ENCODE results near the gene MRI1. TPM values are rescaled to one million over a fixed set of nuclear protein-coding genes. Genes with fewer than 3 reads are reported as not detected.

MRI1 gene
- total RNA-seq: 100 to 1,000 TPM in 1 of 4 donors, 10 to 100 TPM in 3; 51.5 to 122 (median 69.6) TPM

GRCh38 chr19:13764101-13764807 lies at the start of gene MRI1:
Gene MRI1 (plus strand): TSS chr19:13764522. CDS start chr19:13764589, 67 bp downstream.
- no peaks in the 10 kb centered on the region for H3K9me3 ChIP-seq
- H3K27me3 ChIP-seq: no peaks in the 10 kb centered on the region
- DNase-seq (ENCODE audit: low spot score in 2 of 2): peak; percentile 88 to 89
- H3K36me3 ChIP-seq: peaks cover 54% of the 10 kb centered on the region
- TF ChIP-seq POLR2A (IDR thresholded peaks at IDR 0.05): no peak
- TF ChIP-seq EP300 (IDR thresholded peaks at IDR 0.05): no peak
- no peak for TF ChIP-seq CTCF (IDR thresholded peaks at IDR 0.05)
- TF ChIP-seq POLR2AphosphoS5 (IDR thresholded peaks at IDR 0.05): no peak
- H3K4me1 ChIP-seq: peaks cover 17% of the 10 kb centered on the region
- peak within 1 kb of the TSS; percentile 74 for H3K27ac ChIP-seq
- 11% methylated on average over 3 of the region's 67 CpGs for WGBS
- H3K4me3 ChIP-seq: peak within 1 kb of the TSS; percentile 64

- 29% methylated on average over 8 of the region's 8 CpGs for WGBS
- H3K9me3 ChIP-seq: no peaks in the 10 kb centered on the region
- no peak for TF ChIP-seq POLR2A (IDR thresholded peaks at IDR 0.05)
Observed at GRCh38 chr19:13717194-13717643, 47.1 kb upstream of the MRI1 start.

GRCh38 chr19:13718733-13719132 lies 45.6 kb upstream of the MRI1 start:
- TF ChIP-seq POLR2AphosphoS5 (IDR thresholded peaks at IDR 0.05) (no peak), EP300 (IDR thresholded peaks at IDR 0.05) (no peak), CTCF (IDR thresholded peaks at IDR 0.05) (peak in 1 of 2 donors; percentile 24), POLR2A (IDR thresholded peaks at IDR 0.05) (no peak)
- DNase-seq (ENCODE audit: low spot score in 2 of 2): no peak
- no peaks in the 10 kb centered on the region for H3K9me3 ChIP-seq
- H3K4me1 ChIP-seq: no peaks in the 10 kb centered on the region
- WGBS: 23% methylated on average over 9 of the region's 9 CpGs
- no peak overlapping the region for H3K4me3 ChIP-seq
- peaks cover 5% of the 10 kb centered on the region for H3K27me3 ChIP-seq
- H3K36me3 ChIP-seq: no peaks in the 10 kb centered on the region
- H3K27ac ChIP-seq: no peak overlapping the region

More at GRCh38 chr19:13717194-13717643, 47.1 kb upstream of the MRI1 start:
- H3K4me3 ChIP-seq: no peak overlapping the region
- H3K36me3 ChIP-seq: no peaks in the 10 kb centered on the region
- no peak overlapping the region for H3K27ac ChIP-seq
- no peak for DNase-seq (ENCODE audit: low spot score in 2 of 2)
- peaks cover 5% of the 10 kb centered on the region for H3K27me3 ChIP-seq
- H3K4me1 ChIP-seq: peaks cover 7% of the 10 kb centered on the region

- H3K4me1 ChIP-seq: no peaks in the 10 kb centered on the region
- 87% methylated on average over 6 of the region's 6 CpGs for WGBS
- H3K27ac ChIP-seq: no peak overlapping the region
- no peak overlapping the region for H3K4me3 ChIP-seq
- H3K9me3 ChIP-seq: no peaks in the 10 kb centered on the region
- no peak for DNase-seq (ENCODE audit: low spot score in 2 of 2)
- TF ChIP-seq CTCF (IDR thresholded peaks at IDR 0.05) (no peak), EP300 (IDR thresholded peaks at IDR 0.05) (no peak), POLR2A (IDR thresholded peaks at IDR 0.05) (no peak), POLR2AphosphoS5 (IDR thresholded peaks at IDR 0.05) (no peak)
- H3K36me3 ChIP-seq: no peaks in the 10 kb centered on the region
- no peaks in the 10 kb centered on the region for H3K27me3 ChIP-seq
Observed at GRCh38 chr19:13722146-13722545, 42.2 kb upstream of the MRI1 start.

- peaks cover 3% of the 10 kb centered on the region for H3K4me1 ChIP-seq
- no peak for DNase-seq (ENCODE audit: low spot score in 2 of 2)
- H3K9me3 ChIP-seq: no peaks in the 10 kb centered on the region
- WGBS: 68% methylated on average over 5 of the region's 5 CpGs
- H3K27ac ChIP-seq: no peak overlapping the region
- no peaks in the 10 kb centered on the region for H3K27me3 ChIP-seq
- no peaks in the 10 kb centered on the region for H3K36me3 ChIP-seq
- H3K4me3 ChIP-seq: no peak overlapping the region
- TF ChIP-seq EP300 (IDR thresholded peaks at IDR 0.05) (no peak), POLR2A (IDR thresholded peaks at IDR 0.05) (no peak), CTCF (IDR thresholded peaks at IDR 0.05) (no peak), POLR2AphosphoS5 (IDR thresholded peaks at IDR 0.05) (no peak)
Observed at GRCh38 chr19:13723206-13723605, 41.1 kb upstream of the MRI1 start.

All from suprapubic skin (tissue), 4 donors.